Measurements from ENCODE around the gene ACTN1.

The ACTN1 gene

DNA sequence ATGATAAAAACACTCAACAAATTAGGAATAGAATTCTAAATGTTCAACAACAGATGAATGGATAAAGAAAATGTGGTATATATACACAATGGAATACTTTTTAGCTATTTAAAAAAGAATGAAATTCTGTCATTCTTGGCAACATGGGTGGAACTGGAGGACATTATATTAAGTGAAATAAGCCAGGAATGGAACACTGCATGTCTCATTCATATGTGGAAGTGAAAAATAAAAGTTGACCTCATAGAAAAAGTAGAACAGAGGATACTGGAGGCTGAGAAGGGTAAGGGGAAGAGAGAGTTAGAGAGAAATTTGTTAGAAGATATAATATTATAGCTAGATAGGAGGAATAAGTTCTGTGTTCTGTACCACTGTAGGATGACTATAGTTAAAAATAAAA is 150.4 kb downstream of the ACTN1 start:
- no peak for TF ChIP-seq Cebpa-rat (IDR thresholded peaks at IDR 0.05)
- no peak overlapping the region for H3K4me3 ChIP-seq
- H3K9me3 ChIP-seq = peaks cover 22% of the 10 kb centered on the region
- H3K36me3 ChIP-seq = no peaks in the 10 kb centered on the region
- H4K20me1 ChIP-seq = no peaks in the 10 kb centered on the region
- no peak overlapping the region for H3K27ac ChIP-seq
- no peak overlapping the region for H3K4me2 ChIP-seq
- no peaks in the 10 kb centered on the region for H3K27me3 ChIP-seq
- H3K9ac ChIP-seq = no peak overlapping the region
- H3K4me1 ChIP-seq = no peaks in the 10 kb centered on the region

DNA sequence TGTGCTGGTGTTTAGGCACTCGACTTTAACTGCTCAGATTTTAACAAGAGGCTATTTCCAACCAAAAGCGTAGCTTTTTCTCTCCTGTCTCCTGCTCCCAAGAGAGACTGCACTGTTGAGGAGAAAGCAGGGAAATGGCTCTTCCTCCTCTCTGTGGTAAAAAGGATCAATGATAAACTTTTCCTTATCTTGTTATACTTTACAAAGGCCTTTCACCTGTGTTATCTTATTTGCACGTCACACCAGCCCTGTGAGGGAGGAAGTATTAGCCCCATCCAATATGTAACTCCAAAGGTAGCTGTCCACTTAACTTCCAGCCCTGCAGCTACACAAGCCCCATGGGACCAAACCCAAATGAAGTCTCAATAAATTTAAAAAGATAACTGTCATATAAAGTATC is 153.4 kb downstream of the ACTN1 start:
- Histone ChIP-seq H3K4me2 (no peak overlapping the region), H3K27ac (no peak overlapping the region), H4K20me1 (no peaks in the 10 kb centered on the region), H3K36me3 (no peaks in the 10 kb centered on the region), H3K27me3 (no peaks in the 10 kb centered on the region), H3K4me1 (peaks cover 23% of the 10 kb centered on the region), H3K9ac (no peak overlapping the region), H3K4me3 (no peak overlapping the region), H3K9me3 (peaks cover 6% of the 10 kb centered on the region; the same call in 1 of the 2 replicates)
- TF ChIP-seq Cebpa-rat (IDR thresholded peaks at IDR 0.05) = no peak

- H3K27me3 ChIP-seq = no peaks in the 10 kb centered on the region
- TF ChIP-seq Cebpa-rat (IDR thresholded peaks at IDR 0.05) = no peak
- H3K27ac ChIP-seq = no peak overlapping the region
- no peak overlapping the region for H3K4me2 ChIP-seq
- peaks cover 33% of the 10 kb centered on the region for H3K4me1 ChIP-seq
- no peak overlapping the region for H3K4me3 ChIP-seq
- H3K9ac ChIP-seq = no peak overlapping the region
- H3K9me3 ChIP-seq = no peaks in the 10 kb centered on the region
- no peaks in the 10 kb centered on the region for H3K36me3 ChIP-seq
- H4K20me1 ChIP-seq = no peaks in the 10 kb centered on the region
These were observed 154.4 kb downstream of the ACTN1 start for GRCh38 chr14:68824517-68825347.

GRCh38 chr14:68824207-68824516 is 154.9 kb downstream of the ACTN1 start:
- Histone ChIP-seq H3K4me2 (no peak overlapping the region), H3K9me3 (no peaks in the 10 kb centered on the region), H3K4me3 (no peak overlapping the region), H3K27me3 (no peaks in the 10 kb centered on the region), H3K36me3 (no peaks in the 10 kb centered on the region), H3K27ac (no peak overlapping the region), H3K4me1 (peaks cover 38% of the 10 kb centered on the region), H4K20me1 (no peaks in the 10 kb centered on the region), H3K9ac (no peak overlapping the region)
- no peak for TF ChIP-seq Cebpa-rat (IDR thresholded peaks at IDR 0.05)
